ENCODE data around the gene BUD13.

The BUD13 gene

GRCh38 chr11:116772443-116773202 lies at the start of gene BUD13:
BUD13 (minus strand) TSS chr11:116772987; CDS start chr11:116772964, 23 bp downstream.
- TF ChIP-seq CTCF (IDR thresholded peaks at IDR 0.05; ENCODE audit: low read depth, low read length), result no peak
- H3K4me3 ChIP-seq (ENCODE audit: low read depth, low read length), result peak within 1 kb of the TSS; percentile 95

- no peak overlapping the region for H3K4me3 ChIP-seq (ENCODE audit: low read depth, low read length)
- TF ChIP-seq CTCF (IDR thresholded peaks at IDR 0.05; ENCODE audit: low read depth, low read length), result no peak
Observed at GRCh38 chr11:116822575-116822974, 49.8 kb upstream of the BUD13 start.

GRCh38 chr11:116821050-116821918 lies 48.5 kb upstream of the BUD13 start:
- no peak for TF ChIP-seq CTCF (IDR thresholded peaks at IDR 0.05; ENCODE audit: low read depth, low read length)

GRCh38 chr11:116819049-116819448 lies 46.3 kb upstream of the BUD13 start:
- H3K4me3 ChIP-seq (ENCODE audit: low read depth, low read length), result no peak overlapping the region
- TF ChIP-seq CTCF (IDR thresholded peaks at IDR 0.05; ENCODE audit: low read depth, low read length), result no peak

More at GRCh38 chr11:116821050-116821918, 48.5 kb upstream of the BUD13 start:
- no peak overlapping the region for H3K4me3 ChIP-seq (ENCODE audit: low read depth, low read length)

DNA sequence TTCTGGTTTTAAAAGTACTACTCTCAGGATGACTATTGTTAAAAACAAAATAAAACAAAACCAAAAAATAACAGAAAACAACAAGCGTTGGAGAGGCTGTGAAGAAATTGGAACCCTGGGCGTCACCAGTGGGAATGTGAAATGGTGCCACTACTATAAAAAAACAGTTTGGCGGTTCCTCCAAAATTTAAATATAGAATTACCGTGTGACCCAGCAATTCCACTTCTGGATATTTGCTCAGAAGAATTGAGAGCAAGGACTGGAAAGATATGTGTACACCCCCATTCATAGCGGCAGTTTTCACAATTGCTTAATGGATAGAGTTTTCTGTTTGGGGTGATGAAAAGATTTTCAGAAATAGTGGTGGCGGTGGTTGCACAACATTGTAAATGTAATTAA lies 41.7 kb upstream of the BUD13 start:
- H3K4me3 ChIP-seq (ENCODE audit: low read depth, low read length), result no peak overlapping the region
- TF ChIP-seq CTCF (IDR thresholded peaks at IDR 0.05; ENCODE audit: low read depth, low read length), result no peak

GRCh38 chr11:116813781-116814471 lies 41.1 kb upstream of the BUD13 start:
- H3K4me3 ChIP-seq (ENCODE audit: low read depth, low read length), result no peak overlapping the region
- no peak for TF ChIP-seq CTCF (IDR thresholded peaks at IDR 0.05; ENCODE audit: low read depth, low read length)

Measured in WI38 (cell line).